Skeletal muscle tissue (tissue), 5 donors: Measurements from ENCODE around the gene PARP9. TPM values are rescaled to one million over a fixed set of nuclear protein-coding genes. Genes with fewer than 3 reads are reported as not detected.

Source experiments
- H3K27ac ChIP-seq: one replicate; pipeline ENCODE4 v1.7.0; 2013; ENCODE audit warnings: mild to moderate bottlenecking, low read depth, low read length, inconsistent platforms
- H3K27me3 ChIP-seq, 3 donors: one replicate each; pipeline ENCODE4 v1.7.0; 2013; ENCODE audit warnings: low read length in 3 of 3; ENCODE audit not compliant: control insufficient read depth in 3 of 3, insufficient read depth in 3 of 3
- H3K36me3 ChIP-seq, 3 donors: one replicate each; pipeline ENCODE4 v1.7.0; 2013; ENCODE audit warnings: low read length in 3 of 3; ENCODE audit not compliant: control insufficient read depth in 3 of 3, insufficient read depth in 3 of 3
- H3K4me1 ChIP-seq, 3 donors: one replicate each; pipeline ENCODE4 v1.7.0; 2013; ENCODE audit warnings: low read length in 3 of 3, mild to moderate bottlenecking in 3 of 3; ENCODE audit not compliant: control insufficient read depth in 3 of 3, insufficient read depth in 3 of 3
- H3K4me3 ChIP-seq, 3 donors: one replicate each; pipeline ENCODE4 v1.7.0; 2013; ENCODE audit warnings: low read length in 3 of 3
- H3K9ac ChIP-seq, 3 donors: one replicate each; pipeline ENCODE4 v1.7.0; 2013; ENCODE audit warnings: low read length in 3 of 3, mild to moderate bottlenecking in 3 of 3, moderate library complexity in 2 of 3, low read depth in 1 of 3
- H3K9me3 ChIP-seq, 3 donors: one replicate each; pipeline ENCODE4 v1.7.0; 2013; ENCODE audit warnings: low read length in 3 of 3; ENCODE audit not compliant: control insufficient read depth in 3 of 3
- small RNA-seq: library from RNA; depleted of rRNA; stranded (forward); fragments of <200 nt; gene quantifications from one replicate; pipeline ENCODE3, GENCODE V24; 2014
- total RNA-seq: library from RNA; depleted of rRNA; stranded (reverse); fragments of >200 nt; gene quantifications from one replicate; pipeline ENCODE4 v1.2.3, GENCODE V29; 2014
- donor health status: Osteomylitis.

PARP9 gene
- total RNA-seq, 1 donor from 2014 or later, result 15.1 TPM

DNA sequence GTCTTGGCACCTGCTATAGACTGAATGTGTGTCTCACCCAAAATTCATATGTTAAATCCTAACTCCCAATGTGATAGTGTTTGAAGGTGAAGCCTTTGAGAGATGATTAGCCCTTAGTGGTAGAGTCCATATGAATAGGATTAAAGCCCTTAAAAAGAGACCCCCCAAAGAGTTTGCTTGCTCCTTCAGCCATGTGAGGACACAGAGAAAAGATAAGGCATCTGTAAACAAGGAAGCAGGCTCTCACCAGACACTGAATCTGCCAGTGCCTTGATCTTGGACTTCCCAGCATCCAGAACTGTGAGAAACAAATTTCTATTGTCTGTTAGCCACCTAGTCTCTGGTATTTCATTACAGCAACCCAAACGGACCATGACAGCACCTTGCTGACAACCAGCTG is 65.9 kb downstream of the PARP9 start:
- Histone ChIP-seq H3K4me3 (no peak overlapping the region), H3K4me1 (peaks cover 7 to 15% (median 11%) of the 10 kb centered on the region in 3 donors), H3K36me3 (peaks cover 0 to 7% (median 3%) of the 10 kb centered on the region in 3 donors), H3K27ac (no peak overlapping the region), H3K9me3 (no peaks in the 10 kb centered on the region), H3K9ac (no peak overlapping the region), H3K27me3 (no peaks in the 10 kb centered on the region)

DNA sequence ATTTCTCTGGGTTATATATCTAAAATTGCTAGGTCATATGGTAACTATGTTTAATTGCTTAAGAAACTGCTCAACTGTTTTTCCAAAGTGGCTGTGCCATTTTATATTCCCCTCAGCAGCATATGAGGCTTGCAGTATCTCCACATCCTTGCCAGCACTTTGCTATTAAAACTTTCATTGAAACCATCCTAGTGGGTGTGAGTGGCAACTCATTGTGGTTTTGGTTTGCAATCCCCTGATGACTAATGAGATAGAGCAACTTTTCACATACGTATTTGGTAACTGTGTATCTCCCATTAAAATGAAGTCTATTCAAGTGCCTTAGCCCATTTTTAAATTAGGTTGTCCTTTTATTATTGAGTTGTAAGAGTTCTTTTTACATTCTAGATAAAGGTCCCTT is 66.7 kb downstream of the PARP9 start:
- Histone ChIP-seq H3K4me3 (no peak overlapping the region), H3K9ac (no peak overlapping the region), H3K27ac (no peak overlapping the region), H3K4me1 (peaks cover 5 to 12% (median 10%) of the 10 kb centered on the region in 3 donors), H3K36me3 (peaks cover 0 to 7% (median 3%) of the 10 kb centered on the region in 3 donors), H3K27me3 (no peaks in the 10 kb centered on the region), H3K9me3 (no peaks in the 10 kb centered on the region)

DNA sequence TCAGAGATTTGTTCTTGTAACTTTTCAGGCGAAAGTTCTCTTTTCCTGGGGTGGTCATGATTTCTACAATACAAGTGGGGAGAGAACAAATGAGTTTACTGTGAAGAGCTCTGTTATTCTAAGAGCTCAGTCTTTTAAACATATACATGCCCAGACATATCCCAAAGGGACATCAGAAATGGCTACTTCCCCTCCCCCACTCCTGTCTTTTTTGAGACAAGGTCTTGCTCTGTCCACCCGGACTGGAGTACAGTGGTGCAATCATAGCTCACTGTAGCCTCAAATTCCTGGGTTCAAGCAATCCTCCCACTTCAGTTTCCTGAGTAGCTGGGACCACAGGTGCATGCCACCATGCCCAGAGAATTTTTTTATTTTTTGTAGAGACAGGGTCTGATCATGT is 67.6 kb downstream of the PARP9 start:
- no peak overlapping the region for H3K9ac ChIP-seq
- peaks cover 2 to 5% (median 4%) of the 10 kb centered on the region in 3 donors for H3K4me1 ChIP-seq
- H3K36me3 ChIP-seq, result peaks cover 0 to 7% (median 3%) of the 10 kb centered on the region in 3 donors
- H3K27ac ChIP-seq, result no peak overlapping the region
- no peaks in the 10 kb centered on the region for H3K9me3 ChIP-seq
- no peaks in the 10 kb centered on the region for H3K27me3 ChIP-seq
- H3K4me3 ChIP-seq, result no peak overlapping the region

DNA sequence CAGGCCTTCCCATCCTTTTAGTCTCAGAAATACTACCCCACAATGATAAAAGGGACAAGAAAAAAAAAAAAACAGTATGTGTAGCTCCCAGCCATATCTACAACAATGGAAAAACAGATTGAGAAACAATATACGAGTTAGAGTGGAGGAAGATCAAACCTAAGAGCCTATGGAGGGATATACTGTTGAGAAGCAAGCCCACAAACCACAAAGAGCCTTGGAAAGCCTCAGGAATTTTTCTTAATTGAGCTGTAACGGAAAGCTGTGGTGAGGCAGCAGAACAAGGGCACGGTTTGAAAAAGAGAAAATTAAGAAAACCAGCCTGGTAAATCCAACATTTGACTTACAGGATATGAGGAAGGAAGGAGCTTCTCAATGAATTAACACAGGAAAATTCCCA is 70.8 kb downstream of the PARP9 start:
- H3K9ac ChIP-seq, result no peak overlapping the region
- H3K4me1 ChIP-seq, result peaks cover 0 to 5% (median 2%) of the 10 kb centered on the region in 3 donors
- H3K27me3 ChIP-seq, result no peaks in the 10 kb centered on the region
- H3K9me3 ChIP-seq, result no peaks in the 10 kb centered on the region
- H3K36me3 ChIP-seq, result peaks cover 0 to 7% (median 3%) of the 10 kb centered on the region in 3 donors
- H3K4me3 ChIP-seq, result no peak overlapping the region
- H3K27ac ChIP-seq, result no peak overlapping the region

DNA sequence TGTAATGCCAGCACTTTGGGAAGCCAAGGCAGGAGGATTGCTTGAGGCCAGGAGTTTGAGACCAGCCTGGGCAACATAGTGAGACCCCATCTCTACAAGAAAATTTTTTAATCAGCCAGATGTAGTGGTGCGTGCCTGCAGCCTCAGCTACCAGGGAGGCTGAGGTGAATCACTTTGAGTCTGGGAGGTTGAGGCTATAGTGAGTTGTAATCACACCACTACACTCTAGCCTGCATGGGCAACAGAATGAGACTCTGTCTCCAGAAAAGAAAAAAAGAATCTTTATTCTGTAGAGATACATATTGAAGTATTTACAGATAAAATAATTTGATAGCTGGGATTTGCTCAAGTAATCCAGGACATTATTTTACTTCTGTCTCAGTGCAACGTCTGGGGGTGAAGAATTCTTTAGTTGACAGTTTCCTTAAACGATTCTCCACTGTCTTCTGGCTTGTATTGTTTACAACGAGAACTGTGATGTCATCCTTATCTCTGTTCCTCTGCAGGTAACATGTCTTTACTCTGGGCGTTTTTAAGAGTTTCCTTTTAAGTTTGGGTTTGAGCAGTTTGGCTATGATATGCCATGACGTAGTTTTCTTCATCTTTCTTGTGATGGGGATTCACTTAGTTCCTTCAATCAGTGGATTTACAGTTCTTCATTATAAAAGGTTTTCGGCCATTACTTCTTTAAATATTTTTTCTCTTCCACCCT is 75.7 kb downstream of the PARP9 start:
- no peaks in the 10 kb centered on the region for H3K27me3 ChIP-seq
- no peak overlapping the region for H3K9ac ChIP-seq
- H3K4me3 ChIP-seq, result no peak overlapping the region
- no peaks in the 10 kb centered on the region for H3K36me3 ChIP-seq
- H3K4me1 ChIP-seq, result no peaks in the 10 kb centered on the region
- H3K27ac ChIP-seq, result no peak overlapping the region
- H3K9me3 ChIP-seq, result no peaks in the 10 kb centered on the region

DNA sequence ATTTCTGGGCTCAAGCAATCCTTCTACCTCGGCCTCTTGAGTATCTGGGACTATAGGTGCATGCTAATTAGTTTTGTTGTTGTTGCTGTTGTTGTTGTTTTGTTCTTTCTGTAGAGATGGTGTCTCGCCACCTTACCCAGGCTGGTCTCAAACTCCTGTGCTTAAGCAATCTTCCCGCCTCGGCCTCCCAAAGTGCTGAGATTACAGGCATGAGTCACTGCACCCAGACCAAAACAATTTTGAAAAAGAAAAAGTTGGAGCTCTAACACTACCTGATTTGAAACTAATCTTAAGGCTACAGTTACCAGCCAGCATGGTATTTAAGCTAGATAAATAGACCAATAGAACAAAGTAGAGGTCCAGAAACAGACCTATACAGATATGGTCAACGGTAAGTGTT is 79.1 kb downstream of the PARP9 start:
- H3K27ac ChIP-seq, result no peak overlapping the region
- H3K9me3 ChIP-seq, result no peaks in the 10 kb centered on the region
- H3K4me1 ChIP-seq, result peaks cover 0 to 4% (median 3%) of the 10 kb centered on the region in 3 donors
- H3K4me3 ChIP-seq, result no peak overlapping the region
- no peak overlapping the region for H3K9ac ChIP-seq
- no peaks in the 10 kb centered on the region for H3K36me3 ChIP-seq
- H3K27me3 ChIP-seq, result no peaks in the 10 kb centered on the region

DNA sequence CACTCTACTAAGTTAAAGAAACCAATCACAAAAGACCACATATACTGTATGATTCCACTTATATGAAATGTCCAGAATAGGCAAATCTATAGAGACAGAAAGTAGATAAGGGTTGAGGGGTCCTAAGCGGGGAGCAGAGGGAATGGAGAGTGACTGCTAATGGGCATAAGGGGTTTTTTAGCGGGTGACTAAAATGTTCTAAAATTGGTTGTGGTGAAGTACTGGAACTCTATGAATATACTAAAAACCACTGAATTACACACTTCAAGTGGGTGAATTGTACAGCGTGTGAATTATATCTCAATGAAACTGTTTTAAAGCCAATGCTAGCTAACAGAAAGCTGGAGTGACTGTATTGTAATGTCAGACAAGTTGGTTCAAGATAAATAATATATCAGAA is 82.7 kb downstream of the PARP9 start:
- no peaks in the 10 kb centered on the region for H3K36me3 ChIP-seq

More for the DNA sequence above, 82.7 kb downstream of the PARP9 start:
- H3K27me3 ChIP-seq, result no peaks in the 10 kb centered on the region
- H3K9ac ChIP-seq, result no peak overlapping the region
- H3K27ac ChIP-seq, result no peak overlapping the region
- H3K4me3 ChIP-seq, result no peak overlapping the region
- peaks cover 0 to 4% (median 3%) of the 10 kb centered on the region in 3 donors for H3K4me1 ChIP-seq
- H3K9me3 ChIP-seq, result no peaks in the 10 kb centered on the region

Small RNAs within 50 kb of the gene (small RNA-seq; reads per million reads assigned to genes)
- gene AC096861.1, result not detected

Other genes starting within 250 kb of the PARP9 start
- 0.52 TPM for gene CSTA, start 239.1 kb downstream of the PARP9 start, total RNA-seq
- gene MIX23, start 181.1 kb downstream of the PARP9 start, total RNA-seq, result 27.7 TPM
- gene FAM162A, start 180.1 kb downstream of the PARP9 start, total RNA-seq, result 13.0 TPM
- 4.7 TPM for gene WDR5B, start 148.2 kb downstream of the PARP9 start, total RNA-seq
- 22.4 TPM for gene KPNA1, start 49.4 kb downstream of the PARP9 start, total RNA-seq
- gene DTX3L, start within 50 bp of the PARP9 start, total RNA-seq, result 9.9 TPM
- 2.6 TPM for gene PARP15, start 13.3 kb upstream of the PARP9 start, total RNA-seq
- 21.9 TPM for gene PARP14, start 116.5 kb upstream of the PARP9 start, total RNA-seq
- gene HSPBAP1, start 229.5 kb upstream of the PARP9 start, total RNA-seq, result 8.9 TPM
- gene SLC49A4, start 230.8 kb upstream of the PARP9 start, total RNA-seq, result 11.5 TPM